IPS-20b (cell line): ENCODE measurements around the gene EPG5.

ENCODE experiments used
- H3K27ac ChIP-seq: one replicate; pipeline ENCODE4 v1.5.1; 2013; ENCODE audit warnings: low read length
- H3K27me3 ChIP-seq: 2 replicates; pipeline ENCODE4 v1.6.1; 2013; ENCODE audit warnings: mild to moderate bottlenecking, low read length, inconsistent platforms; ENCODE audit not compliant: insufficient read depth
- H3K36me3 ChIP-seq: 2 replicates; pipeline ENCODE4 v1.6.1; 2013; ENCODE audit warnings: low read depth, mild to moderate bottlenecking, inconsistent platforms, low read length, moderate library complexity; ENCODE audit not compliant: insufficient read depth
- H3K4me1 ChIP-seq: 2 replicates; pipeline ENCODE4 v1.6.1; 2013; ENCODE audit warnings: mild to moderate bottlenecking, control low read depth, inconsistent platforms, low read length, moderate library complexity; ENCODE audit not compliant: insufficient read depth
- H3K4me3 ChIP-seq: 2 replicates; pipeline ENCODE4 v1.5.1; 2013; ENCODE audit warnings: mild to moderate bottlenecking, low read length, inconsistent platforms
- H3K9ac ChIP-seq: 2 replicates; pipeline ENCODE4 v1.6.1; 2013; ENCODE audit warnings: low read depth, mild to moderate bottlenecking, inconsistent platforms, low read length, moderate library complexity
- H3K9me3 ChIP-seq: 2 replicates; pipeline ENCODE4 v1.6.1; 2013; ENCODE audit warnings: mild to moderate bottlenecking, low read depth, low read length, inconsistent platforms; ENCODE audit not compliant: insufficient read depth

The EPG5 gene, protein sequence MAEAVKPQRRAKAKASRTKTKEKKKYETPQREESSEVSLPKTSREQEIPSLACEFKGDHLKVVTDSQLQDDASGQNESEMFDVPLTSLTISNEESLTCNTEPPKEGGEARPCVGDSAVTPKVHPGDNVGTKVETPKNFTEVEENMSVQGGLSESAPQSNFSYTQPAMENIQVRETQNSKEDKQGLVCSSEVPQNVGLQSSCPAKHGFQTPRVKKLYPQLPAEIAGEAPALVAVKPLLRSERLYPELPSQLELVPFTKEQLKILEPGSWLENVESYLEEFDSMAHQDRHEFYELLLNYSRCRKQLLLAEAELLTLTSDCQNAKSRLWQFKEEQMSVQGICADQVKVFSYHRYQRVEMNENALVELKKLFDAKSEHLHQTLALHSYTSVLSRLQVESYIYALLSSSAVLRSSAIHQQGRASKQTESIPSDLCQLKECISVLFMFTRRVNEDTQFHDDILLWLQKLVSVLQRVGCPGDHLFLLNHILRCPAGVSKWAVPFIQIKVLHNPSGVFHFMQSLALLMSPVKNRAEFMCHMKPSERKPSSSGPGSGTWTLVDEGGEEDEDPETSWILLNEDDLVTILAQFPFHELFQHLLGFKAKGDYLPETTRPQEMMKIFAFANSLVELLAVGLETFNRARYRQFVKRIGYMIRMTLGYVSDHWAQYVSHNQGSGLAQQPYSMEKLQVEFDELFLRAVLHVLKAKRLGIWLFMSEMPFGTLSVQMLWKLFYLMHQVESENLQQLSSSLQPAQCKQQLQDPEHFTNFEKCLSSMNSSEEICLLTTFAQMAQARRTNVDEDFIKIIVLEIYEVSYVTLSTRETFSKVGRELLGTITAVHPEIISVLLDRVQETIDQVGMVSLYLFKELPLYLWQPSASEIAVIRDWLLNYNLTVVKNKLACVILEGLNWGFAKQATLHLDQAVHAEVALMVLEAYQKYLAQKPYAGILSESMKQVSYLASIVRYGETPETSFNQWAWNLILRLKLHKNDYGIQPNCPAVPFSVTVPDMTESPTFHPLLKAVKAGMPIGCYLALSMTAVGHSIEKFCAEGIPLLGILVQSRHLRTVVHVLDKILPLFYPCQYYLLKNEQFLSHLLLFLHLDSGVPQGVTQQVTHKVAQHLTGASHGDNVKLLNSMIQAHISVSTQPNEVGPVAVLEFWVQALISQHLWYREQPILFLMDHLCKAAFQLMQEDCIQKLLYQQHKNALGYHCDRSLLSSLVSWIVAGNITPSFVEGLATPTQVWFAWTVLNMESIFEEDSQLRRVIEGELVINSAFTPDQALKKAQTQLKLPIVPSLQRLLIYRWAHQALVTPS (N-terminal part only)

DNA sequence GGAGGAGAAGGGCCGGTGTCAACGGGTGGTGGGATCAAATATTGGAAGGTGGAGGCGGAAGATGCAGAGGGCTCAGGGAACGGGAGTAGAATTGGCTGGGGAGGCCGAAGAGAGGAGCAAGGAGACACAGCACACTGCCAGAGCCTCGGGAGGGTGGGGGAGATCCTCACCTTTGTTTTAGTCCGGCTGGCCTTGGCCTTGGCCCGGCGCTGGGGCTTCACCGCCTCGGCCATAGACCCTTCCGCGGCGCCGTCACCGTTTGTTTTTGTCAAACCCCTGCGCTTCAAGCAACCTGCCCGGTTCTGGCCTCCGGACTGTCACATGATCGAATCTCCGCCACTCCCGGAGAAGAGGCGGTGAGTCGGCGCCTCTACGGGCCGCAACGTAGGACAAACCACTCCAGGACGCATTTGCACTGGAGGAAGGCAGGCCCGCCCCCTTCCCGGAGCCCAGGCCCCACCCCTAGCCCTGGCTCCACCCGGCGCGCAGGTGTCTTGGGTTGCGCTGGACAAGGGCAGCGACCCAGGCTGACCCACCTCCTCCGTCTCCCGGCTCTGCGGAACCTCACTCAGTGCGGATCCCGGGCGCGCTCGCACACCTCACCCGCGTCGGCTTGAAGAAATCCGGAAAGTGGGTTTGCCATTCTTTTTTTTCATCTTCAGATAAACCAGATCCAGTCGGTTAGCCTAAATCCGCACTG, at the start of gene EPG5:
Gene EPG5, minus strand, starts transcription at position 323 of the 700 bp plus-strand sequence. Its CDS starts 90 bp downstream, at position 233.
- Histone ChIP-seq H3K9me3 (no peaks in the 10 kb centered on the region), H3K27me3 (peaks cover 15% of the 10 kb centered on the region), H3K4me1 (no peaks in the 10 kb centered on the region), H3K27ac (no peak within 1 kb of the TSS), H3K36me3 (no peaks in the 10 kb centered on the region), H3K9ac (peak within 1 kb of the TSS; percentile 90), H3K4me3 (peak within 1 kb of the TSS; percentile 87)

DNA sequence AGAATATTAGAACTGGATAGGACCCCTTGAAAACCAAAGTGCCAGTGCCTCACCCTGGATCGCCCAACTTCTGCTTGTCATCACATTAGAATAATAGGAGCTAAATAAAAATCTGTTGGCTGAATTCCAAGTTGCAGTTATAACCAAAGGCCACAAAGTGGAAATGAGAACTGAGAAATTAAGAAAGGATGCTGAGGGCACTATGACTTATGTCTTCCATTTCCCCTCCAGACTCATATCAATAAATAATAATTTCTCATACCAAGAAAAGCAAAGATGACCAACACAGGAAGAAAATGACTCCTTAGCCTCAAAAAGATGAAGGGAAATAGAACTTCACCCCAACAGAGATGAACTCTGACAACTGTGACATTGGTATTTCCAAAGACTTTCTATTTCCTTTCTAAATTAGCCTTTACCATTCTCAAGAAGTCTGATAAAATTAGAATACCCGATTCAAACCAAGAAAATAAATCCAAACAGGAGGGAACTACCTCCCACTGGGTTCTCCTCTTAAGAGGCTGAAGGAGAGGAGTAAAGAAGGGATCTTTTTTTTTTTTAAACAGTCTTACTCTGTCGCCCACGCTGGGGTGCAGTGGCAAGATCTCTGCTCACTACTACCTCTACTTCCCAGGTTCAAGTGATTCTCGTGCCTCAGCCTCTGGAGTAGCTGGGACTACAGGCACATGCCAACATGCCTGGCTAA, 46.5 kb upstream of the EPG5 start:
- Histone ChIP-seq H3K27ac (no peak overlapping the region), H3K9me3 (no peaks in the 10 kb centered on the region), H3K27me3 (no peaks in the 10 kb centered on the region)

DNA sequence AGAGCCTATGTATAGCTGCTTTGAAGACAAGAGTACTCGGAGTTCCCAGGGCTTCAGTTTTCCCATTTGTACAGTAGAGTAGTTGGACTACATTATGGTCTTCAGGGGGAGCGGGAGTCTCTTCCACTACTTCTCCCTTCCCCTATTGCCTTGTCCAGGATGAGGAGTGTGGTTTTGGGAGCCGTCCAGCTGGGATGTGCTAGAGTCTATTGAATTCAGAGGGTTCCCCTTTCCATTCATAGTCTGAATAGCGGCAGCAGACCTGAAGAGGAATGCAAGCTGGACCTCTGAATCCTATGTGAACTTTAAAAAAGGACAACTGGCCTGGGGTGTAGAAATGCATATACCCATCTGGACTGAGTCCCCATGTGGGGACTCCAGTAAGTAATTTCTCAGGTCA, 43.5 kb upstream of the EPG5 start:
- Histone ChIP-seq H3K36me3 (no peaks in the 10 kb centered on the region), H3K4me3 (no peak overlapping the region), H3K9me3 (no peaks in the 10 kb centered on the region), H3K27me3 (no peaks in the 10 kb centered on the region), H3K4me1 (no peaks in the 10 kb centered on the region), H3K9ac (no peak overlapping the region), H3K27ac (no peak overlapping the region)

More for the DNA sequence above, 46.5 kb upstream of the EPG5 start:
- Histone ChIP-seq H3K36me3 (no peaks in the 10 kb centered on the region), H3K4me3 (no peak overlapping the region), H3K4me1 (no peaks in the 10 kb centered on the region), H3K9ac (no peak overlapping the region)

DNA sequence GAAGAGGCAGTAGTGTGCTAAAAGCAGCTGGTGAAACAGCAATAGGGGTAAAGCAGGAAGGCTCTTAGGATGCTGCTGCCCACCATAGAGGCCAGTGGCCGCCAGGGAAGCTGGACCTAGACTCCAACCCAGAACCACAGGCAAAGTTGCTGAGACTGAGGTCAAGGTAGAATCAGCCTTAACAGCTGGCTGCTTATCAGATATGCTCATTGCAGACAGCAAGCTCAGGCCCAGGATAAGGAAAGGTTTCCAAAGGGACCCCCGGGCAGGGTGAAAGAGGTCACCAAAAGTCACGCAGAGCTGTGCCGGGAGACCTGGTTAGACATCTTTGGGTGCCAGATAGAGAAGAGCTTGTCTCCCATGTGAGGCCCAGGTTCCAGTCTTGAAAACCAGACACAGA, 42.9 kb upstream of the EPG5 start:
- H3K4me3 ChIP-seq: no peak overlapping the region
- no peaks in the 10 kb centered on the region for H3K4me1 ChIP-seq
- H3K36me3 ChIP-seq: no peaks in the 10 kb centered on the region
- no peaks in the 10 kb centered on the region for H3K9me3 ChIP-seq
- no peak overlapping the region for H3K9ac ChIP-seq
- H3K27ac ChIP-seq: no peak overlapping the region
- no peaks in the 10 kb centered on the region for H3K27me3 ChIP-seq

DNA sequence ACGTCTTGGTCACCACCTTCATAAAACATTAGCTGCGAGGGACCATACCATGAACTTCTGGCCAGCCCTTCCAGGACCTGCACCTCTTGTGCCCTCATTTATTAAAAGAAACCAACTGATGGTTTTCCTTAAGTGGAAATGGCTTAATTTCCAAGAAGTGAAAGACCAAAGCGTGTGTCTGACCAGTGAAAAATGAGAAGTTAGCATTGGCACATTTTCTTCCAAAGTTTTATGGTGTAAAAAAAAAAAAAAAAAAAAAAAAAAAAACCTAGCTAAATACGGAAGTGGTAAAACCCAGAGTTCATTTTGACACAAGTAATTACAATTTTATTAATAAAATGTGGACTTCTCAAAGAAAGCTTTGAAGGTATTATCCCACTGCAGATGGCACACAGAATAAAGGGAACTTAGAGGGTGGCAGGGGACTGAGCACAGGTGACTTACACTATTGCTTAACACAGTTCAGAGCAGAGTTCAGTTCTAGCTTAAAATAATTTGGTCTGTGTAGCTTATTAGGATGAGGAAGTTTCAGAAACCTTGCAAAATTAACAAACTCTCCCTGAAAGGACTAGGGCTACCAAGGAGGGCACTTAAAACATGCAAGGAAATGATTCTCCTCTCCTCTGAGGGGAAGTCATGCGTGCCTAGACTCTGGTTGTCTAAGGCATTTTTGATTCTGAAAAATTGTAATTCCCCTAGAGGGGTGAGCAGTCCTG, 42.2 kb upstream of the EPG5 start:
- H3K27me3 ChIP-seq: no peaks in the 10 kb centered on the region

DNA sequence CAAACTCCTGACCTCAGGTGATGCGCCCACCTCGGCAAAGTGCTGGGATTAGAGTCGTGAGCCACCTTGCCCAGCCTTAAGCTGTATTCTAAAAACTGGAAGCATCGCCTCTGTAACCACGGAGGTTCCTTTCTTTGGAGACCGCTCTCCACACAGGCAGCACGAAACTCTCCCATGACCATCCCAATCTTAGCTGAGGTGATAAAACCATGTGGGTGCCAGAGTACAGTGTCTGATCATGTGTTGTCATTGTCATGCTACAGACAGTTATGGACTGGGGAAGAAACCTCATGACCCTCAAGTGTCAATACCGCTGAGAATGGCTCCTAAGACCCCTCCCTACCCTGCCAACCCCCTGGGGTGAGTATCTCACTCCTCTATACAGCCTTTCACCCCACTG, 41.4 kb upstream of the EPG5 start:
- Histone ChIP-seq H3K36me3 (no peaks in the 10 kb centered on the region), H3K9me3 (no peaks in the 10 kb centered on the region), H3K27ac (no peak overlapping the region), H3K4me3 (no peak overlapping the region), H3K4me1 (no peaks in the 10 kb centered on the region), H3K27me3 (no peaks in the 10 kb centered on the region), H3K9ac (no peak overlapping the region)

More for the DNA sequence above, 42.2 kb upstream of the EPG5 start:
- Histone ChIP-seq H3K36me3 (no peaks in the 10 kb centered on the region), H3K4me3 (no peak overlapping the region), H3K4me1 (no peaks in the 10 kb centered on the region), H3K9ac (no peak overlapping the region), H3K27ac (no peak overlapping the region), H3K9me3 (no peaks in the 10 kb centered on the region)

DNA sequence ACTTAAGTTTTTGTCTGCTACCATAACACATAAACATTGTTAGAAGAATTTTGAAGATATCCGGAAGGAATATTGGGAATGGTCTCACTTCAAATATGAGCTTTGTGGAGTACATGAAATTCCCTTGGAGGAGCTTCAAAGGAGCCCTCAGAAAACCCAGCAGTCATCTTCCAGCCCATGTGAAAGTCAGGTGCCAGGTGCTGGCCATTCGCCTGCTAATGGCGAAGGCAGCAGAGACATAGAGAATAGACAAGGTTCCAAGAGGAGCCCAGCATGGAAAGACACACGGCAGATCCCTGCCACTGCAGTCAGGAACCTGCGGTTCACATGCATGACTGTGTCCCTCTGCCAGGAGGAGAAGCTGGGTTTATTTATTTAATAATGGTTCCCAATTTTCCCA, 40.0 kb upstream of the EPG5 start:
- Histone ChIP-seq H3K9ac (no peak overlapping the region), H3K27ac (no peak overlapping the region), H3K4me3 (no peak overlapping the region)

DNA sequence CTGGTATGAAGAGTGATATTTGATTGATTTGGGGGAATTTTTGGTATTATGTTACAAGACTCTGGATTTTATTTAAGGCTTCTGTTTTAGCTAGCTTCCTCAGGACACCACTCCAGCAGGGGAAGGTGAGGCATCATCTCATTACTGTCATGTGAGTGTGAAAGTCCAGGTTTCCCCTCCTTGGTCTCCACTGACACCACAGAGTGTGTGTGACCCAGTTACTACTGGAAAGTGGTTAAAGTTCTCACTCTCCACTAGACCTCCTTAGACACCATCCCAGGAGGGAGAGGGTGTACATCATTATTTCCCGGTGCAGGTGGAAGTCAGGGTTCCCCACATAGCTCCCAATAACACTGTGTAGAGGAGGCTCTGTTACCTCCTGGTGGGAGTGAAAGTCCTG, 35.8 kb upstream of the EPG5 start:
- Histone ChIP-seq H3K4me3 (no peak overlapping the region), H3K4me1 (0 out of 2 replicates have a peak, but pooled peaks cover 6% of the 10 kb centered on the region), H3K27me3 (no peaks in the 10 kb centered on the region), H3K27ac (no peak overlapping the region), H3K9me3 (peaks cover 11% of the 10 kb centered on the region), H3K9ac (no peak overlapping the region), H3K36me3 (no peaks in the 10 kb centered on the region)

More for the DNA sequence above, 40.0 kb upstream of the EPG5 start:
- Histone ChIP-seq H3K9me3 (peaks cover 9% of the 10 kb centered on the region), H3K27me3 (no peaks in the 10 kb centered on the region), H3K36me3 (no peaks in the 10 kb centered on the region), H3K4me1 (no peaks in the 10 kb centered on the region)

DNA sequence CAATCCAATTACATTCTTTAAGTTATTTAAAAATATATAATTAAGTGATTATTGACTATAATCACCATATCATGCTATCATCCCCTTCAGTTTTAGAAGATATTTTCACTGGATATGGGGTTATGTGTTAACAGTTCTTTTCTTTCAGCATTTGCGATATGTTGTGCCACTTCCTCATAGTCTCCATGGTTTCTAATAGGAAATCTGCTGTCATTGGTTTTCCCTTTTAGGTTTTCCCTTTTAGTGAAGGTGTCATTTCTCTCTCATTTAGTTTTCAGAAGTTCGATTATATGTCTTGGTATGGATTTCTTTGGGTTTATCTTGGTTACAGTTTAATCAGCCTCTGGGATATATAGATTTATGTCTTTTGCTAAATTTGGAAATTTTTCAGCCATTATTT, 34.8 kb upstream of the EPG5 start:
- H3K27me3 ChIP-seq: no peaks in the 10 kb centered on the region
- peaks cover 11% of the 10 kb centered on the region for H3K9me3 ChIP-seq
- 0 out of 2 replicates have a peak, but pooled peaks cover 6% of the 10 kb centered on the region for H3K4me1 ChIP-seq
- no peak overlapping the region for H3K9ac ChIP-seq
- H3K36me3 ChIP-seq: no peaks in the 10 kb centered on the region
- H3K4me3 ChIP-seq: no peak overlapping the region
- no peak overlapping the region for H3K27ac ChIP-seq

DNA sequence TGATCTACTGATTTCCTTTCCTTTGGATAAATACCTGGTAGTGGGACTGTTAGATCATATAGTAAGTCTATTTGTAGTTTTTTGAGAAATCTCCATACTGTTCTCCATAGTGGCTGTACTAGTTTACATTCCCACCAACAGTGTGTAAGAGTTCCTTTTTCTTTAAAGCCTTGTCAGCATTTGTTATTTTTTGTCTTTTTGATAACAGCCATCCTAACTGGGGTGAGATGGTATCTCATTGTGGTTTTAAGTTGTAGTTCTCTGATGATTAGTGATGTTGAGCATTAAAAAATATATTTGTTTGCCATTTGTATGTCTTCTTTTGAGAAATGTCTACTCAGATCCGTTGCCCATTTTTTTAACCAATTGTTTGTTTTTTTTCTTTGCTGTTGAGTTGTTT, 33.9 kb upstream of the EPG5 start:
- Histone ChIP-seq H3K4me3 (no peak overlapping the region), H3K9ac (no peak overlapping the region), H3K27me3 (no peaks in the 10 kb centered on the region), H3K9me3 (peaks cover 11% of the 10 kb centered on the region), H3K27ac (no peak overlapping the region), H3K36me3 (no peaks in the 10 kb centered on the region), H3K4me1 (0 out of 2 replicates have a peak, but pooled peaks cover 6% of the 10 kb centered on the region)
